ENCODE results near the gene TBX10. TPM values are rescaled to one million over a fixed set of nuclear protein-coding genes. Genes with fewer than 3 reads are reported as not detected.
"Not testable (repeated sequence)": the region's sequence is repeated elsewhere in the genome, so short reads cannot be mapped to it uniquely, and the experiment has no call there.

Gene TBX10
- total RNA-seq, 1 donor from 2014 or later: not detected

- no peak for DNase-seq (ENCODE audit: low spot score)
These were observed 7.2 kb downstream of the TBX10 start for GRCh38 chr11:67632175-67632981.

- no peak for DNase-seq (ENCODE audit: low spot score)
These were observed 7.7 kb downstream of the TBX10 start for GRCh38 chr11:67631853-67632174.

- DNase-seq (ENCODE audit: low spot score): no peak
These were observed 8.2 kb downstream of the TBX10 start for GRCh38 chr11:67631411-67631810.

- no peak for DNase-seq (ENCODE audit: low spot score)
These were observed 8.6 kb downstream of the TBX10 start for GRCh38 chr11:67630943-67631331.

- peak; percentile 98 for DNase-seq (ENCODE audit: low spot score)
These were observed 9.2 kb downstream of the TBX10 start for GRCh38 chr11:67630228-67630942.

GRCh38 chr11:67629386-67630227, 10.0 kb downstream of the TBX10 start, which contains the start of gene NUDT8:
Gene NUDT8, minus strand, starts transcription at chr11:67629937. Its CDS starts 26 bp downstream, at chr11:67629911.
- peak; percentile 80 for DNase-seq (ENCODE audit: low spot score)

GRCh38 chr11:67628710-67629385, 10.7 kb downstream of the TBX10 start:
- no peak for DNase-seq (ENCODE audit: low spot score)

- DNase-seq (ENCODE audit: low spot score): no peak
These were observed 11.5 kb downstream of the TBX10 start for GRCh38 chr11:67627812-67628624.

GRCh38 chr11:67627441-67627811, 12.1 kb downstream of the TBX10 start:
- DNase-seq (ENCODE audit: low spot score): no peak

GRCh38 chr11:67626970-67627369, 12.6 kb downstream of the TBX10 start:
- no peak for DNase-seq (ENCODE audit: low spot score)

GRCh38 chr11:67626131-67626833, 13.3 kb downstream of the TBX10 start:
- not testable (repeated sequence) for DNase-seq (ENCODE audit: low spot score)

GRCh38 chr11:67623795-67624194, 15.8 kb downstream of the TBX10 start:
- DNase-seq (ENCODE audit: low spot score): not testable (repeated sequence)

GRCh38 chr11:67622905-67623304, 16.7 kb downstream of the TBX10 start:
- DNase-seq (ENCODE audit: low spot score): not testable (repeated sequence)

GRCh38 chr11:67621928-67622327, 17.6 kb downstream of the TBX10 start:
- DNase-seq (ENCODE audit: low spot score): not testable (repeated sequence)

- not testable (repeated sequence) for DNase-seq (ENCODE audit: low spot score)
These were observed 18.9 kb downstream of the TBX10 start for GRCh38 chr11:67620621-67621020.

GRCh38 chr11:67619683-67620618, 19.6 kb downstream of the TBX10 start:
- not testable (repeated sequence) for DNase-seq (ENCODE audit: low spot score)

GRCh38 chr11:67618901-67619659, 20.5 kb downstream of the TBX10 start:
- not testable (repeated sequence) for DNase-seq (ENCODE audit: low spot score)

All from umbilical cord (tissue), 2 donors.